H9 (cell line): ENCODE results near the gene FAM151A. TPM values are rescaled to one million over a fixed set of nuclear protein-coding genes. Genes with fewer than 3 reads are reported as not detected.

ENCODE experiments used
- DNase-seq: peaks from one replicate; pipeline ENCODE4 v3.0.0-alpha.2; 2017
- H2AFZ ChIP-seq: one replicate; pipeline ENCODE4 v1.6.1; 2013; ENCODE audit warnings: mild to moderate bottlenecking, low read length, control low read depth, moderate library complexity
- H2AK5ac ChIP-seq: 2 replicates; pipeline ENCODE4 v1.6.1; 2013; ENCODE audit warnings: low read length, control low read depth, mixed read lengths; ENCODE audit not compliant: insufficient read length
- H2BK120ac ChIP-seq: one replicate; pipeline ENCODE4 v1.6.1; 2013; ENCODE audit warnings: low read depth, mild to moderate bottlenecking, low read length, control low read depth, inconsistent platforms; ENCODE audit not compliant: poor library complexity, severe bottlenecking
- H2BK12ac ChIP-seq: 2 replicates; pipeline ENCODE4 v1.6.1; 2013; ENCODE audit warnings: low read length, control low read depth, mixed read lengths, low read depth; ENCODE audit not compliant: insufficient read length
- H2BK15ac ChIP-seq: 2 replicates; pipeline ENCODE4 v1.6.1; 2013; ENCODE audit warnings: low read depth, low read length, control low read depth
- H2BK20ac ChIP-seq: one replicate; pipeline ENCODE4 v1.6.1; 2013; ENCODE audit warnings: low read depth, mild to moderate bottlenecking, low read length, control low read depth, inconsistent platforms; ENCODE audit not compliant: poor library complexity, severe bottlenecking
- H2BK5ac ChIP-seq: 2 replicates; pipeline ENCODE4 v1.6.1; 2013; ENCODE audit warnings: low read length, control low read depth, mixed read lengths; ENCODE audit not compliant: insufficient read length
- H3K14ac ChIP-seq: 2 replicates; pipeline ENCODE4 v1.6.1; 2013; ENCODE audit warnings: low read length, control low read depth; ENCODE audit not compliant: insufficient read depth
- H3K18ac ChIP-seq: 2 replicates; pipeline ENCODE4 v1.6.1; 2013; ENCODE audit warnings: low read depth, mild to moderate bottlenecking, mixed read lengths, low read length, control low read depth; ENCODE audit not compliant: insufficient read length
- H3K23ac ChIP-seq: 2 replicates; pipeline ENCODE4 v1.6.1; 2013; ENCODE audit warnings: low read length, control low read depth, mixed read lengths, low read depth; ENCODE audit not compliant: insufficient read length
- H3K23me2 ChIP-seq: 2 replicates; pipeline ENCODE4 v1.6.1; 2013; ENCODE audit warnings: low read depth, mild to moderate bottlenecking, mixed read lengths, low read length, control low read depth; ENCODE audit not compliant: insufficient read length, poor library complexity, severe bottlenecking
- H3K27ac ChIP-seq: 2 replicates; pipeline ENCODE4 v1.5.1; 2013; ENCODE audit warnings: low read length, control low read depth, mixed read lengths, low read depth; ENCODE audit not compliant: insufficient read length
- H3K27me3 ChIP-seq: 2 replicates; pipeline ENCODE4 v1.6.1; 2013; ENCODE audit warnings: low read length, control low read depth, inconsistent platforms; ENCODE audit not compliant: insufficient read depth
- H3K4ac ChIP-seq: 2 replicates; pipeline ENCODE4 v1.6.1; 2013; ENCODE audit warnings: low read depth, mild to moderate bottlenecking, control low read depth, inconsistent platforms, low read length, moderate library complexity
- H3K4me1 ChIP-seq: 2 replicates; pipeline ENCODE4 v1.6.1; 2013; ENCODE audit warnings: low read length, control low read depth, inconsistent platforms; ENCODE audit not compliant: insufficient read depth
- H3K4me2 ChIP-seq: 2 replicates; pipeline ENCODE4 v1.6.1; 2013; ENCODE audit warnings: low read length, control low read depth, mixed read lengths; ENCODE audit not compliant: insufficient read length, insufficient read depth
- H3K56ac ChIP-seq: 2 replicates; pipeline ENCODE4 v1.6.1; 2013; ENCODE audit warnings: low read depth, mild to moderate bottlenecking, mixed read lengths, low read length, control low read depth; ENCODE audit not compliant: insufficient read length
- H3K79me1 ChIP-seq: 2 replicates; pipeline ENCODE4 v1.6.1; 2013; ENCODE audit warnings: low read depth, mild to moderate bottlenecking, moderate library complexity, low read length, control low read depth, inconsistent platforms; ENCODE audit not compliant: insufficient read depth, poor library complexity, severe bottlenecking
- H3K79me2 ChIP-seq: 2 replicates; pipeline ENCODE4 v1.6.1; 2013; ENCODE audit warnings: low read length, control low read depth, inconsistent platforms; ENCODE audit not compliant: insufficient read depth
- H3K9ac ChIP-seq: 2 replicates; pipeline ENCODE4 v1.6.1; 2013; ENCODE audit warnings: low read length, control low read depth, mixed read lengths; ENCODE audit not compliant: insufficient read length; ENCODE audit errors: extremely low read depth
- H3K9me3 ChIP-seq: one replicate; pipeline ENCODE4 v1.6.1; 2013; ENCODE audit warnings: low read depth, low read length, inconsistent platforms; ENCODE audit not compliant: control insufficient read depth
- H3T11ph ChIP-seq: one replicate; pipeline ENCODE4 v1.6.1; 2013; ENCODE audit warnings: mild to moderate bottlenecking, low read length, control low read depth, inconsistent platforms
- H4K20me1 ChIP-seq: one replicate; pipeline ENCODE4 v1.6.1; 2013; ENCODE audit not compliant: control insufficient read depth, insufficient read length, insufficient read depth
- H4K5ac ChIP-seq: 2 replicates; pipeline ENCODE4 v1.6.1; 2013; ENCODE audit warnings: low read depth, mild to moderate bottlenecking, mixed read lengths, low read length, control low read depth; ENCODE audit not compliant: insufficient read length
- H4K8ac ChIP-seq: replicated peaks from 2 replicates; pipeline ENCODE4 v1.6.1; 2013; ENCODE audit warnings: low read length, control low read depth, mixed read lengths, low read depth; ENCODE audit not compliant: insufficient read length
- H4K91ac ChIP-seq: 2 replicates; pipeline ENCODE4 v1.6.1; 2013; ENCODE audit warnings: low read depth, mild to moderate bottlenecking, moderate library complexity, mixed read lengths, low read length, control low read depth; ENCODE audit not compliant: insufficient read length
- H3K27ac Mint-ChIP-seq, 3 experiments: 2 replicates in 2 of 3; 3 replicates in 1 of 3; pipeline ENCODE4 v1.8.0; 2020 to 2021; ENCODE audit warnings: mixed read lengths in 3 of 3, mild to moderate bottlenecking in 1 of 3, moderate library complexity in 1 of 3
- H3K27me3 Mint-ChIP-seq: 2 replicates; pipeline ENCODE4 v1.8.0; 2021; ENCODE audit warnings: low read depth, mild to moderate bottlenecking, moderate library complexity, mixed read lengths
- H3K36me3 Mint-ChIP-seq, 3 experiments: 2 replicates in 2 of 3; 3 replicates in 1 of 3; pipeline ENCODE4 v1.8.0; 2020 to 2021; ENCODE audit warnings: low read depth in 3 of 3, mixed read lengths in 3 of 3; ENCODE audit not compliant: insufficient read depth in 1 of 3
- H3K4me1 Mint-ChIP-seq, 2 experiments: 2 replicates each; pipeline ENCODE4 v1.8.0; 2020; ENCODE audit warnings: mixed read lengths in 2 of 2
- H3K4me3 Mint-ChIP-seq, 2 experiments: 2 replicates in 1 of 2; 3 replicates in 1 of 2; pipeline ENCODE4 v1.8.0; 2020 to 2021; ENCODE audit warnings: mild to moderate bottlenecking in 2 of 2, mixed read lengths in 2 of 2, moderate library complexity in 1 of 2
- H3K9me3 Mint-ChIP-seq, 2 experiments: 2 replicates in 1 of 2; 3 replicates in 1 of 2; pipeline ENCODE4 v1.8.0; 2020; ENCODE audit warnings: mild to moderate bottlenecking in 2 of 2, mixed read lengths in 2 of 2, moderate library complexity in 1 of 2
- WGBS: extraction: QIAGEN DNeasy Blood & Tissue Kit; methylation state at CpG from one replicate; pipeline ENCODE4 v1.1.7; 2013; ENCODE audit warnings: missing lambda C conversion rate, low lambda C conversion rate, mixed read lengths; ENCODE audit not compliant: insufficient read length; ENCODE audit errors: extremely low coverage; 5-methylcytosine and 5-hydroxymethylcytosine counted together
- total RNA-seq: library from RNA; stranded (reverse); gene quantifications from 2 replicates; pipeline ENCODE4 v1.2.1, GENCODE V29; 2021
- TF ChIP-seq, protein P1 (sequence below): fragments of 200-600 bp; sonication (generic); conservative IDR thresholded peaks from 3 replicates; pipeline ENCODE4 v1.8.0; 2021; ENCODE audit warnings: antibody characterized with exemption, mild to moderate bottlenecking

FAM151A gene
- total RNA-seq, 1 experiment from 2014 or later = not detected

DNA sequence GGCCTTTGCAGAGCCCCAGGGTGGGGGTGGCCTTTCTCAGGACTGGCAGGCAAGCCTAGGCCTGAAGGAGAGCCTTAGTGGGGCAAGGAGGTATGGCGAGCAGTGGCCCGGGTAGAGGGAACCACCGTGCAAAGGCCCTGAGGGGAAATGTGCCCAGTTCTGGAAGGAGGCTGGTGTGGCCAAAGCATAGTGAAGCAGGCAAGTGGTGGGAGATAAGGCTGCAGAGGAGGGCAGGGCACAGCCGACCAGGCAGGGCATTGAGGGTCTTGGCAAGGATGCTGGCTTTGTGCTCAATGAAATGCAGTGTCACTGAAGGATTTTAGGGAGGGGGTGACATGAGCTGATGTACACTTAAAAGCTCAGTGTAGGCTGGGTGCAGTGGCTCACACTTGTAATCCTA is 41.0 kb upstream of the FAM151A start:
- H3K56ac ChIP-seq = no peak overlapping the region
- no peak overlapping the region for H4K5ac ChIP-seq
- no peaks in the 10 kb centered on the region for H3K4me1 Mint-ChIP-seq
- no peak overlapping the region for H3T11ph ChIP-seq
- H2BK15ac ChIP-seq = no peak overlapping the region
- H3K79me1 ChIP-seq = no peaks in the 10 kb centered on the region
- H4K91ac ChIP-seq = no peak overlapping the region
- no peak overlapping the region for H3K18ac ChIP-seq
- no peak overlapping the region for H2AFZ ChIP-seq
- H3K9me3 ChIP-seq = no peaks in the 10 kb centered on the region
- no peak overlapping the region for H3K27ac ChIP-seq
- peaks cover 4 to 5% of the 10 kb centered on the region in 2 experiments; a peak in 4 of 5 replicates for H3K9me3 Mint-ChIP-seq
- H3K23ac ChIP-seq = no peak overlapping the region
- H3K27me3 ChIP-seq = no peaks in the 10 kb centered on the region
- no peak overlapping the region for H2BK12ac ChIP-seq
- no peak overlapping the region for H3K4me2 ChIP-seq
- no peaks in the 10 kb centered on the region for H4K20me1 ChIP-seq
- no peak overlapping the region for H3K9ac ChIP-seq
- no peaks in the 10 kb centered on the region for H3K23me2 ChIP-seq
- H3K4me3 Mint-ChIP-seq = no peak overlapping the region
- no peak overlapping the region for H2BK120ac ChIP-seq
- no peak overlapping the region for H4K8ac ChIP-seq
- no peak overlapping the region for H2BK5ac ChIP-seq
- H3K27ac Mint-ChIP-seq = 0 out of 7 replicates have a peak overlapping the region, but pooled peaks of 1 of the 3 experiments have one; percentile 5
- H3K4me1 ChIP-seq = no peaks in the 10 kb centered on the region
- no peak overlapping the region for H3K14ac ChIP-seq
- H2AK5ac ChIP-seq = no peak overlapping the region
- H2BK20ac ChIP-seq = no peak overlapping the region
- 0 out of 7 replicates have a peak, but pooled peaks cover 0 to 3% (median 0%) of the 10 kb centered on the region in 3 experiments for H3K36me3 Mint-ChIP-seq
- H3K4ac ChIP-seq = no peak overlapping the region
- no peaks in the 10 kb centered on the region for H3K79me2 ChIP-seq
- TF ChIP-seq, protein P1, sequence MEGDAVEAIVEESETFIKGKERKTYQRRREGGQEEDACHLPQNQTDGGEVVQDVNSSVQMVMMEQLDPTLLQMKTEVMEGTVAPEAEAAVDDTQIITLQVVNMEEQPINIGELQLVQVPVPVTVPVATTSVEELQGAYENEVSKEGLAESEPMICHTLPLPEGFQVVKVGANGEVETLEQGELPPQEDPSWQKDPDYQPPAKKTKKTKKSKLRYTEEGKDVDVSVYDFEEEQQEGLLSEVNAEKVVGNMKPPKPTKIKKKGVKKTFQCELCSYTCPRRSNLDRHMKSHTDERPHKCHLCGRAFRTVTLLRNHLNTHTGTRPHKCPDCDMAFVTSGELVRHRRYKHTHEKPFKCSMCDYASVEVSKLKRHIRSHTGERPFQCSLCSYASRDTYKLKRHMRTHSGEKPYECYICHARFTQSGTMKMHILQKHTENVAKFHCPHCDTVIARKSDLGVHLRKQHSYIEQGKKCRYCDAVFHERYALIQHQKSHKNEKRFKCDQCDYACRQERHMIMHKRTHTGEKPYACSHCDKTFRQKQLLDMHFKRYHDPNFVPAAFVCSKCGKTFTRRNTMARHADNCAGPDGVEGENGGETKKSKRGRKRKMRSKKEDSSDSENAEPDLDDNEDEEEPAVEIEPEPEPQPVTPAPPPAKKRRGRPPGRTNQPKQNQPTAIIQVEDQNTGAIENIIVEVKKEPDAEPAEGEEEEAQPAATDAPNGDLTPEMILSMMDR = no peak
- H3K27me3 Mint-ChIP-seq = peaks cover 2% of the 10 kb centered on the region; the same call in 1 of the 2 replicates
- DNase-seq = no peak
- WGBS = no CpG with 5 or more reads among the region's 4 CpGs
